ENCODE measurements around the gene GATA5. TPM values are rescaled to one million over a fixed set of nuclear protein-coding genes. Genes with fewer than 3 reads are reported as not detected.
A peak's percentile ranks its signal among the peaks of the same experiment; 100 is the strongest.

GATA5 gene
- total and polyA plus RNA-seq, 7 experiments from 2014 or later: not detected

GRCh38 chr20:62481425-62482145 is 5.8 kb upstream of the GATA5 start:
- peaks cover 0 to 10% (median 6%) of the 10 kb centered on the region in 7 donors for H3K4me1 Mint-ChIP-seq
- Histone ChIP-seq H3K36me3 (ENCODE audit: control insufficient read depth in 2 of 3, insufficient read depth in 3 of 3, low read length in 3 of 3) (no peaks in the 10 kb centered on the region), H3K9me3 (ENCODE audit: control insufficient read depth in 2 of 3, low read length in 3 of 3) (no peaks in the 10 kb centered on the region), H3K4me1 (ENCODE audit: control insufficient read depth in 2 of 2, insufficient read depth in 2 of 2, low read length in 2 of 2) (no peaks in the 10 kb centered on the region), H3K27me3 (ENCODE audit: control insufficient read depth in 2 of 2, insufficient read depth in 2 of 2, low read length in 2 of 2) (peaks cover 3 to 4% of the 10 kb centered on the region in 2 donors), H3K4me3 (ENCODE audit: low read length) (no peak overlapping the region), H3K27ac (ENCODE audit: low read depth, low read length) (no peak overlapping the region)
- no peaks in the 10 kb centered on the region for H3K9me3 Mint-ChIP-seq
- H3K27me3 Mint-ChIP-seq: peaks cover 40 to 72% (median 65%) of the 10 kb centered on the region in 5 donors
- peaks cover 0 to 4% (median 0%) of the 10 kb centered on the region in 5 donors for H3K36me3 Mint-ChIP-seq
- no peak for DNase-seq
- ChIA-PET CTCF (no interaction called here), POLR2A (no interaction called here)
- ATAC-seq: no peak
- intact Hi-C loops (cut with micrococcal nuclease): no loop called here
- H3K27ac Mint-ChIP-seq: no peak overlapping the region
- H3K4me3 Mint-ChIP-seq: no peak overlapping the region

DNA sequence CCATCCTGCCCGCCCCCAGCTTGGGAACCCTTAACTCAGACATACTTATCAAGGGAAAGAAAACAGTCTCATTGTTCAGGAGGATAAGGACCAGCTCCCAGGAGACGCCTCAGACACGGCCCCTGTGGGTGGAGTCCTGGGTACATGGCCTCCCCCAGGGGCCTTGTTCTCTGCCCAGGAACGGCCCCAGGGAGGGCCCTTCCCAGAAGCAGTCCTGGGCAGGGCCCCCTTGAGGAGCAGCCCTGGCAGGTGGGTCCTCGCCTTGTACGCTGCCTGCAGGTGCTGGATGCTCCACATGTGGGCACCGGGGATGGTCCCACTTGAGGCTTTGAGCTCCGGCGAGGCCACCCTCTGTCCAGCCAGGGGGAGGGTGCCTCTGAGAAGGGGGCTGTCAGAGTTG is 4.5 kb upstream of the GATA5 start:
- Mint-ChIP-seq H3K36me3 (peaks cover 0 to 4% (median 0%) of the 10 kb centered on the region in 5 donors), H3K4me1 (peaks cover 0 to 10% (median 6%) of the 10 kb centered on the region in 7 donors), H3K27ac (no peak overlapping the region), H3K9me3 (no peaks in the 10 kb centered on the region), H3K4me3 (no peak overlapping the region), H3K27me3 (peaks cover 39 to 64% (median 55%) of the 10 kb centered on the region in 5 donors)
- Histone ChIP-seq H3K4me3 (ENCODE audit: low read length) (no peak overlapping the region), H3K36me3 (ENCODE audit: control insufficient read depth in 2 of 3, insufficient read depth in 3 of 3, low read length in 3 of 3) (no peaks in the 10 kb centered on the region), H3K4me1 (ENCODE audit: control insufficient read depth in 2 of 2, insufficient read depth in 2 of 2, low read length in 2 of 2) (no peaks in the 10 kb centered on the region), H3K9me3 (ENCODE audit: control insufficient read depth in 2 of 3, low read length in 3 of 3) (no peaks in the 10 kb centered on the region), H3K27me3 (ENCODE audit: control insufficient read depth in 2 of 2, insufficient read depth in 2 of 2, low read length in 2 of 2) (peaks cover 3 to 4% of the 10 kb centered on the region in 2 donors), H3K27ac (ENCODE audit: low read depth, low read length) (no peak overlapping the region)
- ATAC-seq: no peak
- POLR2A ChIA-PET: no interaction called here
- DNase-seq: no peak
- intact Hi-C loops (cut with micrococcal nuclease): no loop called here
- CTCF ChIA-PET: no interaction called here

GRCh38 chr20:62479656-62480055 is 3.9 kb upstream of the GATA5 start:
- H3K4me3 Mint-ChIP-seq: no peak overlapping the region
- peaks cover 0 to 10% (median 6%) of the 10 kb centered on the region in 7 donors for H3K4me1 Mint-ChIP-seq
- ATAC-seq: no peak
- no peak overlapping the region for H3K27ac ChIP-seq (ENCODE audit: low read depth, low read length)
- H3K9me3 Mint-ChIP-seq: no peaks in the 10 kb centered on the region
- H3K27me3 ChIP-seq (ENCODE audit: control insufficient read depth in 2 of 2, insufficient read depth in 2 of 2, low read length in 2 of 2): peaks cover 3 to 4% of the 10 kb centered on the region in 2 donors
- H3K27ac Mint-ChIP-seq: no peak overlapping the region
- no peaks in the 10 kb centered on the region for H3K4me1 ChIP-seq (ENCODE audit: control insufficient read depth in 2 of 2, insufficient read depth in 2 of 2, low read length in 2 of 2)
- intact Hi-C loops (cut with micrococcal nuclease): no loop called here
- no peak for DNase-seq
- H3K36me3 ChIP-seq (ENCODE audit: control insufficient read depth in 2 of 3, insufficient read depth in 3 of 3, low read length in 3 of 3): no peaks in the 10 kb centered on the region
- no peak overlapping the region for H3K4me3 ChIP-seq (ENCODE audit: low read length)
- POLR2A ChIA-PET: no interaction called here
- peaks cover 0 to 4% (median 0%) of the 10 kb centered on the region in 5 donors for H3K36me3 Mint-ChIP-seq
- no peaks in the 10 kb centered on the region for H3K9me3 ChIP-seq (ENCODE audit: control insufficient read depth in 2 of 3, low read length in 3 of 3)
- peaks cover 39 to 62% (median 48%) of the 10 kb centered on the region in 5 donors for H3K27me3 Mint-ChIP-seq
- CTCF ChIA-PET: no interaction called here

DNA sequence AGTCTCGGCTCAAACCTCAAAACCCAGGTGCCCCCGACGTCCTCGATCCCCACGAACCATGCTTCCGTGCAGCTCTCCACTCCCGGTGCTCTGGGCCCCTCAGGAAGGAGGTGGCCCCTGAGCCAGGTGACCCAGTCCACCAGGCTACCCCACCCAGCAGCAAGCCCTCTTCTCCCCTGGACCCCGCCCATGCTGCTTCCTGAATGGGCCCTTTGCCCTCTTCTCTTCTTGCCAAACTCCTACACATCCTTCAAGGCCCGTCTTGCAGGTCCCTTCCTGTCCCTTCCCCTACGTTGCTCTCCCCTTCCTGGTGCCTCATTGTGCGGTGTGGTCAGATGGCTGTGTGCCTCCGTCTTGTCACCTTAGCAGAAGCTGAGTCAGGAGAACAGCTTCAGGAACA is 3.4 kb upstream of the GATA5 start:
- CTCF ChIA-PET: interaction anchor here (1.2 kb wide), 1 partner anchor 16 kb away, joined by 3 read pairs; no protein-coding TSS in a partner anchor
- peaks cover 3 to 4% of the 10 kb centered on the region in 2 donors for H3K27me3 ChIP-seq (ENCODE audit: control insufficient read depth in 2 of 2, insufficient read depth in 2 of 2, low read length in 2 of 2)
- peaks cover 0 to 4% (median 0%) of the 10 kb centered on the region in 5 donors for H3K36me3 Mint-ChIP-seq

DNA sequence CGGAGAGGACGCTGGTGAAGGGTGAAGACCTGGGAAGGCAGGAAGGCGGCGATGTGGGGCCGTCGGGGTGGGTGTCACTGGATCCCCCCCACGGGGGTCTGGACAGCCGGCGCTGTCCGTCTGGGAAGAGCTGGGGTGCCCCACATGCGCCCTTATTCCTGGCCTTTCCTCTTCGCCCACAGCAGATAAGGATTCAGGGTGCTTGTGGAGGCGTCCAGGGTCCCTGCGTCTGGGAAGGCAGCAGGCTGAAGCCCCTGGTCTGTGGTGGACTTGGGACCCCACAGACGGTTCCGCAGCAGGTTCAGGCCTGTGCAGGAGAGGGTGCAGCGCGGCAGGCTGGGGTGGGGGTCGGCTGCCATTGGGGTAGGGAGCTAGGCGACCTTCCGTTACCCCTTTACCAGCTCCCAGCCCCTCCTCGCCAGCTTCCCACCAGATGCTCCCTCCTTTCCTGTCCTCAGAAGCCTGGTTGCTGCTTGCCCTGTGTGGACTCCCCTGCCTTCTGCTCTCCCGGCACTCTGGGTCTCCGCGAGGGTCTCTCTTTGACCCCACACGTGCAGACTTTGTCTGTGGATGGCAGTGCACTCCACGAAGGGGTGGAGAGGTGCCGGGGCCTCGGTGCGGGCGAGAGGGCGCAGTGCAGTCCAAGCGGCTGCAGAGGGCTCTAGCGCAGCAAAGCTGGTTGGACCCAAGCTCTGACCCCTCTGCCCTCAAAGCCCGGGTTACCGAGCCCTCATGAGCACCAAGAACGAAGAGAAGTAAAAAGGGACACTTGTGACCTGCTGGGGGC is 2.1 kb upstream of the GATA5 start:
- H3K27me3 ChIP-seq (ENCODE audit: control insufficient read depth in 2 of 2, insufficient read depth in 2 of 2, low read length in 2 of 2): peaks cover 1 to 3% of the 10 kb centered on the region in 2 donors
- H3K36me3 Mint-ChIP-seq: peaks cover 0 to 4% (median 0%) of the 10 kb centered on the region in 5 donors
- H3K36me3 ChIP-seq (ENCODE audit: control insufficient read depth in 2 of 3, insufficient read depth in 3 of 3, low read length in 3 of 3): no peaks in the 10 kb centered on the region
- H3K4me3 Mint-ChIP-seq: peak overlapping the region in 2 of 10 donors; percentile 50 to 74
- no peaks in the 10 kb centered on the region for H3K9me3 Mint-ChIP-seq
- no peak overlapping the region for H3K4me3 ChIP-seq (ENCODE audit: low read length)
- ChIA-PET CTCF (no interaction called here), POLR2A (no interaction called here)
- H3K4me1 ChIP-seq (ENCODE audit: control insufficient read depth in 2 of 2, insufficient read depth in 2 of 2, low read length in 2 of 2): no peaks in the 10 kb centered on the region
- DNase-seq (no peak), ATAC-seq (no peak)
- peaks cover 0 to 10% (median 6%) of the 10 kb centered on the region in 7 donors for H3K4me1 Mint-ChIP-seq
- intact Hi-C loops (cut with micrococcal nuclease): no loop called here
- peaks cover 29 to 60% (median 40%) of the 10 kb centered on the region in 5 donors for H3K27me3 Mint-ChIP-seq
- no peak overlapping the region for H3K27ac ChIP-seq (ENCODE audit: low read depth, low read length)
- H3K27ac Mint-ChIP-seq: no peak overlapping the region
- H3K9me3 ChIP-seq (ENCODE audit: control insufficient read depth in 2 of 3, low read length in 3 of 3): no peaks in the 10 kb centered on the region

More for the DNA sequence above, 3.4 kb upstream of the GATA5 start:
- Mint-ChIP-seq H3K4me1 (peaks cover 0 to 10% (median 6%) of the 10 kb centered on the region in 7 donors), H3K27ac (peak overlapping the region in 1 of 9 donors; percentile 19), H3K4me3 (no peak overlapping the region), H3K27me3 (peaks cover 39 to 65% (median 46%) of the 10 kb centered on the region in 5 donors), H3K9me3 (no peaks in the 10 kb centered on the region)
- Histone ChIP-seq H3K36me3 (ENCODE audit: control insufficient read depth in 2 of 3, insufficient read depth in 3 of 3, low read length in 3 of 3) (no peaks in the 10 kb centered on the region), H3K27ac (ENCODE audit: low read depth, low read length) (no peak overlapping the region), H3K9me3 (ENCODE audit: control insufficient read depth in 2 of 3, low read length in 3 of 3) (no peaks in the 10 kb centered on the region), H3K4me3 (ENCODE audit: low read length) (no peak overlapping the region), H3K4me1 (ENCODE audit: control insufficient read depth in 2 of 2, insufficient read depth in 2 of 2, low read length in 2 of 2) (no peaks in the 10 kb centered on the region)
- DNase-seq (no peak), ATAC-seq (no peak)
- intact Hi-C loops (cut with micrococcal nuclease): no loop called here
- POLR2A ChIA-PET: no interaction called here

- Mint-ChIP-seq H3K27me3 (peaks cover 31 to 54% (median 43%) of the 10 kb centered on the region in 5 donors), H3K9me3 (no peaks in the 10 kb centered on the region), H3K4me3 (peak overlapping the region in 3 of 10 donors; percentile 57 to 74 (median 66)), H3K4me1 (peaks cover 0 to 10% (median 5%) of the 10 kb centered on the region in 7 donors), H3K36me3 (peaks cover 0 to 4% (median 0%) of the 10 kb centered on the region in 5 donors), H3K27ac (no peak overlapping the region)
- CTCF ChIA-PET: no interaction called here
- POLR2A ChIA-PET: no interaction called here
- H3K4me3 ChIP-seq (ENCODE audit: low read length): no peak overlapping the region
- DNase-seq (no peak), ATAC-seq (no peak)
- no peaks in the 10 kb centered on the region for H3K9me3 ChIP-seq (ENCODE audit: control insufficient read depth in 2 of 3, low read length in 3 of 3)
- no peaks in the 10 kb centered on the region for H3K4me1 ChIP-seq (ENCODE audit: control insufficient read depth in 2 of 2, insufficient read depth in 2 of 2, low read length in 2 of 2)
- intact Hi-C loops (cut with micrococcal nuclease): no loop called here
- H3K36me3 ChIP-seq (ENCODE audit: control insufficient read depth in 2 of 3, insufficient read depth in 3 of 3, low read length in 3 of 3): no peaks in the 10 kb centered on the region
- H3K27me3 ChIP-seq (ENCODE audit: control insufficient read depth in 2 of 2, insufficient read depth in 2 of 2, low read length in 2 of 2): peaks cover 0 to 2% of the 10 kb centered on the region in 2 donors
- H3K27ac ChIP-seq (ENCODE audit: low read depth, low read length): no peak overlapping the region
Measured at GRCh38 chr20:62476056-62476838, 452 bp upstream of the GATA5 start.
